CD4-positive, alpha-beta memory T cell (primary cell): Measurements from ENCODE around the gene RAB9A. TPM values are rescaled to one million over a fixed set of nuclear protein-coding genes. Genes with fewer than 3 reads are reported as not detected.
A peak's percentile ranks its signal among the peaks of the same experiment; 100 is the strongest.

ENCODE experiments used
- CTCF ChIA-PET: fragments of 350-600 bp; sonication (Branson Sonifier 250); formaldehyde crosslinking; loops from one replicate; lab custom pipeline; 2021; ENCODE audit warnings: inconsistent platforms; ENCODE audit not compliant: partially characterized antibody; lab: Charles Lee
- POLR2A ChIA-PET: fragments of 350-600 bp; sonication (Branson Sonifier 250); formaldehyde crosslinking; loops from one replicate; lab custom pipeline; 2021; ENCODE audit not compliant: partially characterized antibody; lab: Charles Lee
- DNase-seq, 5 donors: peaks; one replicate each; pipeline versions ENCODE4 v3.0.0 to v3.0.0-alpha.2; 2020 to 2022; ENCODE audit warnings: mixed read lengths in 1 of 5
- H3K27ac ChIP-seq: one replicate; pipeline ENCODE4 v1.7.0; 2013; ENCODE audit warnings: low read depth, low read length
- H3K27me3 ChIP-seq: 2 replicates; pipeline ENCODE4 v1.7.0; 2013; ENCODE audit warnings: mild to moderate bottlenecking, low read length, moderate library complexity; ENCODE audit not compliant: insufficient read depth
- H3K36me3 ChIP-seq: 2 replicates; pipeline ENCODE4 v1.7.0; 2013; ENCODE audit warnings: mild to moderate bottlenecking, low read length, moderate library complexity; ENCODE audit not compliant: insufficient read depth
- H3K4me1 ChIP-seq: 2 replicates; pipeline ENCODE4 v1.7.0; 2013; ENCODE audit warnings: mild to moderate bottlenecking, low read length, moderate library complexity; ENCODE audit not compliant: insufficient read depth
- H3K4me3 ChIP-seq, 2 donors: one replicate each; pipeline ENCODE4 v1.7.0; 2013; ENCODE audit warnings: low read length in 2 of 2, mild to moderate bottlenecking in 1 of 2
- H3K9me3 ChIP-seq, 2 donors: one replicate each; pipeline ENCODE4 v1.7.0; 2013; ENCODE audit warnings: low read length in 2 of 2, control low read depth in 1 of 2; ENCODE audit not compliant: control insufficient read depth in 1 of 2
- H3K27ac Mint-ChIP-seq, 7 donors: one replicate each; pipeline ENCODE4 v1.8.0; 2020 to 2021; ENCODE audit warnings: mixed read lengths in 7 of 7, mild to moderate bottlenecking in 6 of 7, inconsistent platforms in 3 of 7, moderate library complexity in 3 of 7
- H3K27me3 Mint-ChIP-seq, 2 donors: one replicate each; pipeline ENCODE4 v1.8.0; 2020 to 2021; ENCODE audit warnings: mixed read lengths in 2 of 2
- H3K36me3 Mint-ChIP-seq, 2 donors: one replicate each; pipeline ENCODE4 v1.8.0; 2020 to 2021; ENCODE audit warnings: mixed read lengths in 2 of 2, inconsistent platforms in 1 of 2, mild to moderate bottlenecking in 1 of 2
- H3K4me1 Mint-ChIP-seq, 4 donors: one replicate each; pipeline ENCODE4 v1.8.0; 2020 to 2021; ENCODE audit warnings: mixed read lengths in 4 of 4, mild to moderate bottlenecking in 1 of 4
- H3K4me3 Mint-ChIP-seq, 8 donors: one replicate each; pipeline ENCODE4 v1.8.0; 2020 to 2021; ENCODE audit warnings: mixed read lengths in 8 of 8, mild to moderate bottlenecking in 7 of 8, moderate library complexity in 6 of 8, inconsistent platforms in 3 of 8
- H3K9me3 Mint-ChIP-seq, 8 donors: one replicate each; pipeline ENCODE4 v1.8.0; 2020 to 2021; ENCODE audit warnings: mixed read lengths in 8 of 8, mild to moderate bottlenecking in 5 of 8, inconsistent platforms in 3 of 8, moderate library complexity in 1 of 8
- intact Hi-C: fragments of 100-400 bp; cut with micrococcal nuclease; formaldehyde crosslinking; loops from one replicate; pipeline ENCODE4 v1.15.1; 2023
- polyA plus RNA-seq, 2 donors: library from polyadenylated mRNA; unstranded; fragments of 300-500 nt; fragmentation: Illumina TruSeq; gene quantifications; one replicate each; pipeline ENCODE4 v1.2.3, GENCODE V29; 2021
- total RNA-seq, 2 experiments: library from RNA; stranded (reverse); gene quantifications; one replicate each; pipeline ENCODE4 v1.2.3, GENCODE V29; 2021

The RAB9A gene
- total and polyA plus RNA-seq, 4 experiments from 2014 or later = 19.9 to 33.4 (median 27.2) TPM

DNA sequence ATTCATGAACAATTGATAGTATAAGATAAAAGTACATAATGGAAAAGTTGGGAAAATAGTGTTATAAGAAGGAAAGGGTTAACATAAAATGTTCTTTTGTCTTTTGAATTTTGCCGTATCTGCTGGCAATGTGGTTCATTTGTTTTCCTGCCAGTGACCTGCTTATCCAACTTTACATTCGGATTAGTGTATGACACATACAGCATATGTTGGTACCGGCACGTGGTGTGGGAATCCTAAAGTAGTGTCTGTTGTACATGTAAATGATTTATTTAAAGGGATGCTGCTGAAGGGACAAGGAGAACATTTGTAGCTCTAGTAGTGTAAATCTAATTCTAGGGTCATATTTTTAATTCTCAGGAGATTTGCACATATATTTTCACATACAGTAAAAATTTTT is 11.5 kb downstream of the RAB9A start:
- DNase-seq = no peak
- CTCF ChIA-PET = interaction anchor here (1.0 kb wide), 1 partner anchor 42 kb away, joined by 3 read pairs; no protein-coding TSS in a partner anchor
- intact Hi-C loops = no loop called here
- peaks cover 40 to 71% (median 53%) of the 10 kb centered on the region in 4 donors for H3K4me1 Mint-ChIP-seq
- no peak overlapping the region for H3K27ac ChIP-seq
- peak overlapping the region in 2 of 7 donors; percentile 23 to 27 for H3K27ac Mint-ChIP-seq
- H3K36me3 Mint-ChIP-seq = peaks cover 4 to 15% of the 10 kb centered on the region in 2 donors
- POLR2A ChIA-PET = no interaction called here
- H3K36me3 ChIP-seq = no peaks in the 10 kb centered on the region
- H3K9me3 Mint-ChIP-seq = no peaks in the 10 kb centered on the region
- H3K27me3 ChIP-seq = no peaks in the 10 kb centered on the region
- no peaks in the 10 kb centered on the region for H3K27me3 Mint-ChIP-seq
- H3K9me3 ChIP-seq = no peaks in the 10 kb centered on the region
- no peak overlapping the region for H3K4me3 Mint-ChIP-seq
- H3K4me1 ChIP-seq = peaks cover 66% of the 10 kb centered on the region
- H3K4me3 ChIP-seq = no peak overlapping the region

- Mint-ChIP-seq H3K9me3 (peaks cover 0 to 2% (median 0%) of the 10 kb centered on the region in 8 donors), H3K27ac (peak overlapping the region; percentile 4 to 73 (median 44)), H3K4me1 (peaks cover 33 to 61% (median 46%) of the 10 kb centered on the region in 4 donors), H3K36me3 (peaks cover 9 to 13% of the 10 kb centered on the region in 2 donors), H3K27me3 (no peaks in the 10 kb centered on the region), H3K4me3 (peak overlapping the region in 3 of 8 donors; percentile 2 to 49 (median 38))
- H3K4me1 ChIP-seq = peaks cover 56% of the 10 kb centered on the region
- no peak overlapping the region for H3K4me3 ChIP-seq
- DNase-seq = no peak
- CTCF ChIA-PET = no interaction called here
- POLR2A ChIA-PET = no interaction called here
- H3K27me3 ChIP-seq = no peaks in the 10 kb centered on the region
- intact Hi-C loops = no loop called here
- no peaks in the 10 kb centered on the region for H3K9me3 ChIP-seq
- no peak overlapping the region for H3K27ac ChIP-seq
- H3K36me3 ChIP-seq = no peaks in the 10 kb centered on the region
These were observed 13.3 kb downstream of the RAB9A start for GRCh38 chrX:13702111-13702789.

- Mint-ChIP-seq H3K4me1 (peaks cover 29 to 55% (median 42%) of the 10 kb centered on the region in 4 donors), H3K4me3 (no peak overlapping the region)
- intact Hi-C loops = no loop called here
These were observed 14.2 kb downstream of the RAB9A start for GRCh38 chrX:13703135-13703534.

GRCh38 chrX:13703589-13703988 is 14.7 kb downstream of the RAB9A start:
- Histone ChIP-seq H3K36me3 (no peaks in the 10 kb centered on the region), H3K9me3 (no peaks in the 10 kb centered on the region), H3K27me3 (no peaks in the 10 kb centered on the region), H3K4me3 (no peak overlapping the region), H3K4me1 (peaks cover 43% of the 10 kb centered on the region), H3K27ac (no peak overlapping the region)
- Mint-ChIP-seq H3K9me3 (peaks cover 0 to 2% (median 0%) of the 10 kb centered on the region in 8 donors), H3K27ac (peak overlapping the region in 5 of 7 donors; percentile 31 to 56 (median 32)), H3K4me1 (peaks cover 29 to 55% (median 42%) of the 10 kb centered on the region in 4 donors), H3K4me3 (no peak overlapping the region), H3K27me3 (no peaks in the 10 kb centered on the region), H3K36me3 (peaks cover 14 to 15% of the 10 kb centered on the region in 2 donors)
- no peak for DNase-seq
- POLR2A ChIA-PET = no interaction called here
- CTCF ChIA-PET = interaction anchor here (1.4 kb wide), 1 partner anchor 46 kb away, joined by 3 read pairs; no protein-coding TSS in a partner anchor
- intact Hi-C loops = no loop called here

More at GRCh38 chrX:13703135-13703534, 14.2 kb downstream of the RAB9A start:
- Mint-ChIP-seq H3K36me3 (peaks cover 13 to 14% of the 10 kb centered on the region in 2 donors), H3K9me3 (peaks cover 0 to 2% (median 0%) of the 10 kb centered on the region in 8 donors), H3K27ac (peak overlapping the region in 3 of 7 donors; percentile 27 to 56 (median 40)), H3K27me3 (no peaks in the 10 kb centered on the region)
- H3K27me3 ChIP-seq = no peaks in the 10 kb centered on the region
- H3K9me3 ChIP-seq = no peaks in the 10 kb centered on the region
- no peak overlapping the region for H3K27ac ChIP-seq
- H3K36me3 ChIP-seq = no peaks in the 10 kb centered on the region
- DNase-seq = no peak
- H3K4me3 ChIP-seq = no peak overlapping the region
- peaks cover 48% of the 10 kb centered on the region for H3K4me1 ChIP-seq
- ChIA-PET CTCF (no interaction called here), POLR2A (no interaction called here)

DNA sequence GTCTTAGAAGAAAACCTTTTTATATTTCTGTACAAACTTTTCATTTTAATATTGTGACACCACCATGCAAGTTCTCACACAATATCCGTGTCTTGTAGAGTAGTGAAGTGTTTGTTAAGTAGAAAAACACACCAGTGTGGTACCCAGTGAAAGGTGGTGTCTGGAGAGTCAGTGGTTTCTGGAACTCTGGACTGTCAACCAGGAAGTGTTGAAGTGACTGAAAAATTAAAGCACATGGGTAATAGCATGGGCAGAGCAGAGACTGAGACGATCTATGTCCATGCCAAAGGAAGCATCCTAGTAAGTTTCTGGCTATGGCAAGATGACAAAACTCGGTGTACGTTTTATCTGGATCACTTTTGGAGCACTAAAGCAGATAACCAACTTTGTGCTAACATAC is 22.2 kb downstream of the RAB9A start:
- H3K4me1 ChIP-seq = peaks cover 3% of the 10 kb centered on the region
- Mint-ChIP-seq H3K4me3 (no peak overlapping the region), H3K4me1 (peaks cover 2 to 8% (median 7%) of the 10 kb centered on the region in 4 donors), H3K9me3 (no peaks in the 10 kb centered on the region), H3K27me3 (no peaks in the 10 kb centered on the region), H3K27ac (peak overlapping the region in 2 of 7 donors; percentile 65 to 74), H3K36me3 (peaks cover 32 to 40% of the 10 kb centered on the region in 2 donors)
- H3K9me3 ChIP-seq = no peaks in the 10 kb centered on the region
- intact Hi-C loops = no loop called here
- no peaks in the 10 kb centered on the region for H3K27me3 ChIP-seq
- POLR2A ChIA-PET = interaction anchor here (1.3 to 1.4 kb wide), 2 partner anchors 11 to 24 kb away, joined by 4 to 6 read pairs; no protein-coding TSS in a partner anchor
- no peak overlapping the region for H3K27ac ChIP-seq
- H3K4me3 ChIP-seq = no peak overlapping the region
- CTCF ChIA-PET = no interaction called here
- no peaks in the 10 kb centered on the region for H3K36me3 ChIP-seq
- no peak for DNase-seq

- intact Hi-C loops = no loop called here
- ChIA-PET POLR2A (interaction anchor here (1.6 to 12.8 kb wide), 3 partner anchors 9 to 28 kb away, joined by 7 to 196 read pairs (median 16); partner anchors contain the start of genes OFD1, RAB9A and TRAPPC2), CTCF (interaction anchor here (0.8 to 1.4 kb wide), 4 partner anchors 12 to 34 kb away, joined by 3 to 4 read pairs (median 3); partner anchors contain the start of genes OFD1 and TRAPPC2)
- no peak overlapping the region for H3K27ac ChIP-seq
- no peak overlapping the region for H3K4me3 ChIP-seq
- peaks cover 4% of the 10 kb centered on the region for H3K36me3 ChIP-seq
- Mint-ChIP-seq H3K27me3 (no peaks in the 10 kb centered on the region), H3K9me3 (peaks cover 0 to 2% (median 0%) of the 10 kb centered on the region in 8 donors), H3K4me3 (peak overlapping the region in 2 of 8 donors; percentile 33 to 35), H3K27ac (peak overlapping the region; percentile 43 to 90 (median 82)), H3K36me3 (peaks cover 34 to 48% of the 10 kb centered on the region in 2 donors), H3K4me1 (peaks cover 14 to 51% (median 31%) of the 10 kb centered on the region in 4 donors)
- H3K27me3 ChIP-seq = no peaks in the 10 kb centered on the region
- DNase-seq = peak in 4 of 5 donors; percentile 6 to 41 (median 24)
- H3K9me3 ChIP-seq = no peaks in the 10 kb centered on the region
- H3K4me1 ChIP-seq = peaks cover 38% of the 10 kb centered on the region
These were observed 27.5 kb downstream of the RAB9A start for GRCh38 chrX:13716455-13716854.

DNA sequence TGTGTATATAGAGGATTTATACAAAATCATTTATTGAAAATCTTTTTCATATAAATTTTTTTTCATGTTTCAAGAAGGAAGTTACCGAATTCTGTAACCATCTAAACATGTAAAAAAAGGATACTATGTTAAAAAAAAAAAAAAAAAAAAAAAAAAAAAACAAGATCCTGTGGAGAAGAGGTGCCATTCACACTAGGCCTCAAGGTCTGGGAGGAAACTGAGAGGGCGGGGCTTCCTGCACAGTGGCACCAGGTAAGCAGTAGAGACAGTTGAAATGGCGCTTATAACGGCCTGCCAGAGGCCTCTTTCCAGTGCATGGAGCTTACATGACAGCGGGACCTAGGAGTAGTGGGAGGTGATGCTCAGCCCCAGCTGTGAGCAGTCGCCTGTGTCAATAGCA is 28.0 kb downstream of the RAB9A start:
- Histone ChIP-seq H3K4me1 (peaks cover 38% of the 10 kb centered on the region), H3K27me3 (no peaks in the 10 kb centered on the region), H3K36me3 (peaks cover 4% of the 10 kb centered on the region), H3K9me3 (no peaks in the 10 kb centered on the region), H3K4me3 (no peak overlapping the region), H3K27ac (no peak overlapping the region)
- Mint-ChIP-seq H3K27ac (peak overlapping the region; percentile 73 to 95 (median 87)), H3K27me3 (no peaks in the 10 kb centered on the region), H3K4me1 (peaks cover 14 to 50% (median 31%) of the 10 kb centered on the region in 4 donors), H3K4me3 (peak overlapping the region in 7 of 8 donors; percentile 12 to 77 (median 55)), H3K9me3 (peaks cover 0 to 2% (median 0%) of the 10 kb centered on the region in 8 donors), H3K36me3 (peaks cover 29 to 44% of the 10 kb centered on the region in 2 donors)
- intact Hi-C loops = no loop called here
- DNase-seq = peak; percentile 54 to 82 (median 65)
- CTCF ChIA-PET = interaction anchor here (1.4 kb wide), 1 partner anchor 25 kb away, joined by 3 read pairs; no protein-coding TSS in a partner anchor
- POLR2A ChIA-PET = interaction anchor here (4.2 to 12.8 kb wide), 2 partner anchors 17 to 28 kb away, joined by 16 to 196 read pairs; partner anchors contain the start of genes OFD1, RAB9A and TRAPPC2
